Right lobe of liver (tissue), 4 donors: ENCODE measurements around the gene TBXA2R.

Source experiments
- CTCF ChIP-seq, 4 donors: fragments of 200-600 bp in 3 of 4; fragments of 450-650 bp in 1 of 4; IDR thresholded peaks; one replicate each; pipeline versions ENCODE4 v1.5.1 to v1.8.0; 2016 to 2022; ENCODE audit warnings: antibody characterized with exemption in 4 of 4, mild to moderate bottlenecking in 2 of 4
- POLR2A ChIP-seq: fragments of 450-650 bp; IDR thresholded peaks from one replicate; pipeline ENCODE4 v1.6.1; 2017; ENCODE audit warnings: antibody characterized with exemption, mild to moderate bottlenecking
- donor health status: DM: no; HTN: no; CAD: no.
- donor health status: DM: no; HTN: no; CAD: no.
- donor health status: DM: no; HTN: yes; CAD: no.

- TF ChIP-seq POLR2A (no peak), CTCF (IDR thresholded peaks at IDR 0.05) (no peak)
Measured at GRCh38 chr19:3612330-3612729, 5.7 kb upstream of the TBXA2R start.
